Right lobe of liver (tissue), 6 donors: ENCODE measurements around the gene PSMD6. TPM values are rescaled to one million over a fixed set of nuclear protein-coding genes. Genes with fewer than 3 reads are reported as not detected.

ENCODE experiments used
- ATAC-seq, 4 donors: fragments of 200-7000 bp; cut with Tn5 transposase; one replicate each; pipeline ENCODE4 v1.9.1; 2020; ENCODE audit warnings: mild to moderate bottlenecking in 4 of 4, moderate library complexity in 4 of 4
- DNase-seq, 3 donors: peaks; one replicate each; pipeline ENCODE4 v3.0.0-alpha.2; 2020
- H3K27ac ChIP-seq, 3 donors: fragments of 200-600 bp; one replicate each; pipeline ENCODE4 v1.8.0; 2022
- H3K27me3 ChIP-seq, 2 donors: fragments of 200-600 bp; one replicate each; pipeline ENCODE4 v1.8.0; 2022
- H3K36me3 ChIP-seq, 4 donors: fragments of 200-600 bp; sonication (generic) in 1 of 4; one replicate each; pipeline versions ENCODE4 v1.5.1 to v1.8.0; 2017 to 2022; ENCODE audit warnings: control low read depth in 1 of 4
- H3K4me1 ChIP-seq, 4 donors: fragments of 200-600 bp; sonication (generic) in 1 of 4; one replicate each; pipeline versions ENCODE4 v1.5.1 to v1.8.0; 2017 to 2022; ENCODE audit warnings: control low read depth in 1 of 4
- H3K4me3 ChIP-seq, 3 donors: fragments of 200-600 bp; one replicate each; pipeline ENCODE4 v1.8.0; 2022
- H3K9me3 ChIP-seq, 4 donors: fragments of 200-600 bp; sonication (generic) in 1 of 4; one replicate each; pipeline versions ENCODE4 v1.5.1 to v1.8.0; 2017 to 2022; ENCODE audit warnings: control low read depth in 1 of 4
- CTCF ChIP-seq, 4 donors: fragments of 200-600 bp in 3 of 4; fragments of 450-650 bp in 1 of 4; IDR thresholded peaks; one replicate each; pipeline versions ENCODE4 v1.5.1 to v1.8.0; 2016 to 2022; ENCODE audit warnings: antibody characterized with exemption in 4 of 4, mild to moderate bottlenecking in 2 of 4
- POLR2A ChIP-seq: fragments of 450-650 bp; IDR thresholded peaks from one replicate; pipeline ENCODE4 v1.6.1; 2017; ENCODE audit warnings: antibody characterized with exemption, mild to moderate bottlenecking
- WGBS: methylation state at CpG from one replicate; pipeline ENCODE4 v1.1.6; 2018; ENCODE audit warnings: low coverage, low lambda C conversion rate; ENCODE audit not compliant: insufficient coverage; ENCODE audit errors: missing lambda C conversion rate; 5-methylcytosine and 5-hydroxymethylcytosine counted together
- intact Hi-C, 2 donors: fragments of 100-400 bp; cut with DNase I; formaldehyde crosslinking; loops; one replicate each; pipeline versions ENCODE4 v1.11.2 to v1.14.1; 2022
- total RNA-seq, 6 experiments: library from RNA; depleted of rRNA in 2 of 6; stranded (reverse); fragments of >200 nt in 2 of 6; fragmentation: NEBNext Ultra II Directional in 3 of 6; extraction: Animal tissue kit (Norgen Biotek cat#: 25700) in 3 of 6; gene quantifications; one replicate each; pipeline versions ENCODE4 v1.1.0 to v1.2.4, GENCODE V29; 2016 to 2023
- donor health status: DM: no; HTN: yes; CAD: no.
- donor health status: DM: no; HTN: no; CAD: no.
- donor health status: DM: no; HTN: no; CAD: no.
- donor health status: DM: no; HTN: yes; CAD: no.
- donor health status: DM: no; HTN: yes; CAD: no.

Gene PSMD6
- total RNA-seq, 6 experiments from 2014 or later: 33.1 to 41.9 (median 35.9) TPM

- 57% methylated on average over 3 of the region's 3 CpGs for WGBS
- no peaks in the 10 kb centered on the region for H3K36me3 ChIP-seq
- ATAC-seq: no peak
Measured at GRCh38 chr3:64046592-64046991, 23.3 kb upstream of the PSMD6 start.

GRCh38 chr3:64042952-64043351 is 19.7 kb upstream of the PSMD6 start:
- Histone ChIP-seq H3K4me1 (no peaks in the 10 kb centered on the region), H3K36me3 (no peaks in the 10 kb centered on the region), H3K4me3 (no peak overlapping the region), H3K27ac (no peak overlapping the region), H3K27me3 (no peaks in the 10 kb centered on the region), H3K9me3 (no peaks in the 10 kb centered on the region)
- intact Hi-C loops: no loop called here
- no peak for DNase-seq
- 14% methylated on average over 1 of the region's 1 CpG for WGBS
- no peak for TF ChIP-seq POLR2A
- no peak for TF ChIP-seq CTCF (IDR thresholded peaks at IDR 0.05)
- ATAC-seq: no peak

More at GRCh38 chr3:64046592-64046991, 23.3 kb upstream of the PSMD6 start:
- intact Hi-C loops: no loop called here
- DNase-seq: no peak
- Histone ChIP-seq H3K9me3 (no peaks in the 10 kb centered on the region), H3K27me3 (no peaks in the 10 kb centered on the region), H3K27ac (no peak overlapping the region), H3K4me3 (no peak overlapping the region), H3K4me1 (no peaks in the 10 kb centered on the region)
- TF ChIP-seq POLR2A: no peak
- TF ChIP-seq CTCF (IDR thresholded peaks at IDR 0.05): no peak

- ATAC-seq: no peak
- no peak overlapping the region for H3K4me3 ChIP-seq
- WGBS: 54% methylated on average over 5 of the region's 5 CpGs
- intact Hi-C loops: loop anchor here (5.0 to 10.0 kb wide), 2 partner anchors 355 to 362 kb away; no protein-coding TSS in a partner anchor
- H3K27ac ChIP-seq: no peak overlapping the region
- no peak for DNase-seq
- no peak for TF ChIP-seq CTCF (IDR thresholded peaks at IDR 0.05)
- no peak for TF ChIP-seq POLR2A
- no peaks in the 10 kb centered on the region for H3K9me3 ChIP-seq
- H3K27me3 ChIP-seq: no peaks in the 10 kb centered on the region
- H3K4me1 ChIP-seq: no peaks in the 10 kb centered on the region
- H3K36me3 ChIP-seq: no peaks in the 10 kb centered on the region
Measured at GRCh38 chr3:64039981-64040733, 16.9 kb upstream of the PSMD6 start.

GRCh38 chr3:64039332-64039731 is 16.0 kb upstream of the PSMD6 start:
- no peaks in the 10 kb centered on the region for H3K36me3 ChIP-seq
- H3K4me1 ChIP-seq: no peaks in the 10 kb centered on the region
- TF ChIP-seq CTCF (IDR thresholded peaks at IDR 0.05): no peak
- no peak for TF ChIP-seq POLR2A
- no peaks in the 10 kb centered on the region for H3K9me3 ChIP-seq
- DNase-seq: no peak
- H3K27me3 ChIP-seq: no peaks in the 10 kb centered on the region
- H3K4me3 ChIP-seq: no peak overlapping the region
- intact Hi-C loops: loop anchor here (5.0 to 10.0 kb wide), 2 partner anchors 355 to 363 kb away; no protein-coding TSS in a partner anchor
- H3K27ac ChIP-seq: no peak overlapping the region
- WGBS: 52% methylated on average over 4 of the region's 4 CpGs
- ATAC-seq: no peak
